ENCODE data around the gene FRMD3.

Gene FRMD3

DNA sequence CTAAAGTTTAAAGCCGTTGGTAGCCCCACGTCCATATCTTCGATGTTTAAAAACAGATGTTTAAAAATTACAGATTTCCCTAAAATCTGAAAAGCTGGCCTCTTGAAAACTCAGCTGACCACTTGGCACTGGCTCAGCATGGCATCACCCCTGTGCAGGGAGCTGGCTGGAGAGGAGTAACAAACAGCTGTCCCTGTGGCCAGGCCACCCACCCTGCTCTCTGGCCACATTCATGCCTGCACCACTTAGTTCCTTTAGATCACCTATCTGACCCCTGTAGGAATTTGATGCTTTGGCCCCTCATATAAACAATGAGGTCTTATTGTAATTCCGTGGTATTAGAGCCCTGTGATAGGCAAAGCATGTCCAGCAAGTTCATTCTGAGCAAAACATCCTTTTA lies 107.5 kb downstream of the FRMD3 start:
- H3K36me3 ChIP-seq (ENCODE audit: control insufficient read depth, insufficient read depth, low read length), result no peaks in the 10 kb centered on the region
- peaks cover 20% of the 10 kb centered on the region for H3K4me1 ChIP-seq (ENCODE audit: control insufficient read depth, insufficient read depth, low read length)
- H3K9me3 ChIP-seq (ENCODE audit: control insufficient read depth, low read length), result no peaks in the 10 kb centered on the region
- H3K27ac ChIP-seq (ENCODE audit: insufficient read depth, low read depth, low read length, poor library complexity, severe bottlenecking), result no peak overlapping the region
- H3K27me3 ChIP-seq (ENCODE audit: control insufficient read depth, insufficient read depth, low read length, poor library complexity, severe bottlenecking), result no peaks in the 10 kb centered on the region
- no peak overlapping the region for H3K4me3 ChIP-seq (ENCODE audit: insufficient read depth, low read depth, low read length)
- 91 to 93% methylated on average over 4 of the region's 4 CpGs for WGBS, 2 experiments

- H3K36me3 ChIP-seq (ENCODE audit: control insufficient read depth, insufficient read depth, low read length), result no peaks in the 10 kb centered on the region
- no peak overlapping the region for H3K4me3 ChIP-seq (ENCODE audit: insufficient read depth, low read depth, low read length)
- no peaks in the 10 kb centered on the region for H3K27me3 ChIP-seq (ENCODE audit: control insufficient read depth, insufficient read depth, low read length, poor library complexity, severe bottlenecking)
- 75 to 77% methylated on average over 3 of the region's 3 CpGs for WGBS, 2 experiments
- H3K27ac ChIP-seq (ENCODE audit: insufficient read depth, low read depth, low read length, poor library complexity, severe bottlenecking), result no peak overlapping the region
- H3K4me1 ChIP-seq (ENCODE audit: control insufficient read depth, insufficient read depth, low read length), result peaks cover 20% of the 10 kb centered on the region
- no peaks in the 10 kb centered on the region for H3K9me3 ChIP-seq (ENCODE audit: control insufficient read depth, low read length)
These were observed 109.0 kb downstream of the FRMD3 start for GRCh38 chr9:83429229-83429628.

DNA sequence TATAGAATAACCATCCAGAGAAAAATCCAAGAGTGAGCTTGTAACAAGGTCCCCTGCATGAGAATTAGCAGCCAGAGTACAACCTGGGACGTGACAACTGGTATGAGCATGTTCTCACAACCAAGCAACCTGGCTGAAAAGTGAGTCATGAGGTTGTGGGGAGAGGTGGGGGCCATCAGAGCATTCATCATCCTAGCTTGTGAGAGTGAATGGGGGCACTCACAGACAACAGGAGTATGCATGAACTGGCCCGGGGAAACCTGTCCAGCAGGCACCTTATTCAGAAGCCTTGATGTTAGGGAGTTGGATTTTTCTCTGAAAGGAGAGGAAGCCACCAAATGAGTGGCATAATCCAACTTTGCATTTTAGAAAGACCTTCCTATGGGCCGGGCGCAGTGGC lies 113.0 kb downstream of the FRMD3 start:
- WGBS, 2 experiments, result 92 to 93% methylated on average over 4 of the region's 4 CpGs
- no peaks in the 10 kb centered on the region for H3K36me3 ChIP-seq (ENCODE audit: control insufficient read depth, insufficient read depth, low read length)
- no peak overlapping the region for H3K4me3 ChIP-seq (ENCODE audit: insufficient read depth, low read depth, low read length)
- H3K9me3 ChIP-seq (ENCODE audit: control insufficient read depth, low read length), result no peaks in the 10 kb centered on the region
- H3K27me3 ChIP-seq (ENCODE audit: control insufficient read depth, insufficient read depth, low read length, poor library complexity, severe bottlenecking), result no peaks in the 10 kb centered on the region
- H3K4me1 ChIP-seq (ENCODE audit: control insufficient read depth, insufficient read depth, low read length), result peaks cover 6% of the 10 kb centered on the region
- no peak overlapping the region for H3K27ac ChIP-seq (ENCODE audit: insufficient read depth, low read depth, low read length, poor library complexity, severe bottlenecking)

DNA sequence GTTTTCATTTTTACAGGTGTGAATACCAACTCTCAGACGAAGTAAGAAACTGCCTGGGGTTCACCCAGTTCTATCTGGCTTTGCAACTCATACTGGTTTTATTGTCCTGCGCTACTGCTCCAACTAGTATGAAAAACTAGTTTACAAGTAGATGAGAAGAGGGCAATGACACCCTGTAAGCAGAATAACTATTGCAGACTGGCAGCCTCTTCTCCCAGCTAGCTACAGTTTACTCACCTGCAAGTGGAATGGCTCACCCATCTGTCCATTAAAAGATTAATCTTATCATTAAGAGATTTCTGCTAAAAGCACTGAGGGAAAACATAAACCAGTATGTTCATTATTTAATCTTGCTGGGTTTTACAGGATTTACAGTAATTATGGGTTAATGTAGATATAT lies 113.4 kb downstream of the FRMD3 start:
- WGBS, 2 experiments, result 94 to 100% methylated on average over 2 of the region's 2 CpGs
- Histone ChIP-seq H3K27ac (ENCODE audit: insufficient read depth, low read depth, low read length, poor library complexity, severe bottlenecking) (no peak overlapping the region), H3K27me3 (ENCODE audit: control insufficient read depth, insufficient read depth, low read length, poor library complexity, severe bottlenecking) (no peaks in the 10 kb centered on the region), H3K4me1 (ENCODE audit: control insufficient read depth, insufficient read depth, low read length) (peaks cover 6% of the 10 kb centered on the region), H3K36me3 (ENCODE audit: control insufficient read depth, insufficient read depth, low read length) (no peaks in the 10 kb centered on the region), H3K4me3 (ENCODE audit: insufficient read depth, low read depth, low read length) (no peak overlapping the region), H3K9me3 (ENCODE audit: control insufficient read depth, low read length) (no peaks in the 10 kb centered on the region)

DNA sequence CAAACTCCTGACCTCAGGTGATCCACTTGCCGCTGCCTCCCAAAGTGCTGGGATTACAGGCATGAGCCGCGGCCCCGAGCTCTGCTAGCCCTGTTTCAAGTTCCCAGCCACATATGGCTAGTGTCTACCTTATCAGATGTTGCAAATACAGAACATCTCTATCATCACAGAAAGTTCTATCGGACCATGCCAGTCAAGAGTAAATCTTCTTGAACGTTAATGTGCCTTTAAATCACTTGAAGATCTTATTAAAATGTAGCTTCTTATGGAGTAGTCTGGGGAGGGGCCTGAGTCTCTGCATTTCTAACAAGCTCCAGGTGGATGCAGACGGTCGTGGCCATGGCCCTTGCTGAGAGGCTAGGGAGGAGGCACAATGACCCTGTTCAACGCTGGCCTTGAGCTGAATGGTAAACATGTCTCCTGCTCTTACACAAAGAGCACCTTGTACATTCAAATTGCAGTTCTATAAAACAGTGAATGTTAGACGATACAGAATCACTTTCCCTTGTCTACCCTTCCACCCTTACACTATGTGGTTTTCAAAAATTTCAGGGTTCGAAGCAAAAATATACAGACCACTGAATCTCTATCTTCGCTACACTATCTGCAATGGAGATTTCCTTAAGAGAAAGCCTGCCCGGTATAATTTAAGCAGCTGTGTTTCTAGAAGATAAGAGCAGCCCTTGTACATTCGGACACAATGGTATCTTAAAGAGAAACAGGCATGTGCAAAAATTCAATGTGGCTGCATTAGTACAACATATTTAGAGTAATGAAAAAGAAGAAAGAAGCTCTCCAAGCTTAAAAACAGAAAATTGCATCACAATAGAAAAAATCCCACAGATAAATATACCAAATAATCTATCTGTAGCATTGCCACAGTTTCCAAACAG lies 114.1 kb downstream of the FRMD3 start:
- 90 to 92% methylated on average over 14 of the region's 14 CpGs for WGBS, 2 experiments
- no peak overlapping the region for H3K27ac ChIP-seq (ENCODE audit: insufficient read depth, low read depth, low read length, poor library complexity, severe bottlenecking)
- H3K27me3 ChIP-seq (ENCODE audit: control insufficient read depth, insufficient read depth, low read length, poor library complexity, severe bottlenecking), result no peaks in the 10 kb centered on the region
- peaks cover 2% of the 10 kb centered on the region for H3K4me1 ChIP-seq (ENCODE audit: control insufficient read depth, insufficient read depth, low read length)
- no peaks in the 10 kb centered on the region for H3K9me3 ChIP-seq (ENCODE audit: control insufficient read depth, low read length)
- H3K4me3 ChIP-seq (ENCODE audit: insufficient read depth, low read depth, low read length), result no peak overlapping the region
- no peaks in the 10 kb centered on the region for H3K36me3 ChIP-seq (ENCODE audit: control insufficient read depth, insufficient read depth, low read length)

DNA sequence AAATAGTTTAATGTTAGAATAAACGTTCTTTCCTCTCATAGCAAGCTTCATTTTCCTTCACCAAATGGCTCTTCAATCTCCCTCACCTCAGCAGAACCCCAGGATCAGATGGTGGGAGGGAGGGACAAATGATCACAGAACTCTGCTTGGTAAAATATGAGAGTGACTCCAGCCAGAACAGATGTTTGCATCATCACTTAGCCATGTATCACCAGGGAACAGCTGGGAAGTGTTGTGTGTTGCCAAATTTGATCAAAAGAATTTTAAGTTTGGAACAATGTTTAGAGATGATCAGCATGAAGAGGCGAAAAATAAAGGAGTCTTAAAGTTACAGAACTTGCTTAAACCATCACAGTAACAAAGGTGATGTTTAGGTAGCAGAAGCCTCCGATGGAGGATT lies 115.7 kb downstream of the FRMD3 start:
- Histone ChIP-seq H3K4me1 (ENCODE audit: control insufficient read depth, insufficient read depth, low read length) (no peaks in the 10 kb centered on the region), H3K4me3 (ENCODE audit: insufficient read depth, low read depth, low read length) (no peak overlapping the region), H3K9me3 (ENCODE audit: control insufficient read depth, low read length) (no peaks in the 10 kb centered on the region), H3K27me3 (ENCODE audit: control insufficient read depth, insufficient read depth, low read length, poor library complexity, severe bottlenecking) (no peaks in the 10 kb centered on the region), H3K36me3 (ENCODE audit: control insufficient read depth, insufficient read depth, low read length) (no peaks in the 10 kb centered on the region), H3K27ac (ENCODE audit: insufficient read depth, low read depth, low read length, poor library complexity, severe bottlenecking) (no peak overlapping the region)
- WGBS, 2 experiments, result 85 to 92% methylated on average over 2 of the region's 3 CpGs

DNA sequence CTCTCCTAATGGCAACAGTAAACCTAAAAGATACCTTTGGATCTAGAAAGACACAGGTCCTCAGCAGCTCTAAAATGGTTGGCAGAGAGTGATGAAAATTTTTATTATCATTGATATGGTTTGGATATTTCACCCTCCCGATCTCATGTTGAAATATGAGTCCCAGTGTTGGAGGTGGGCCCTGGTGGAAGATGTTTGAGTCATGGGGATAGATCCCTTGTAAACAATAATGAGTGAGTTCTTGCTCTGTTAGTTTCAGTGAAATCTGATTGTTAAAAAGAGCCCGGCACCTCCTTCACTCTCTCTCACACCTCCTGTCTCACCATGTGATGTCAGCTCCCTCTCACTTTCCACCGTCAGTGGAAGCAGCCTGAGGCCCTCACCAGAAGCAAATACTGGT lies 117.7 kb downstream of the FRMD3 start:
- 89 to 98% methylated on average over 3 of the region's 3 CpGs for WGBS, 2 experiments

DNA sequence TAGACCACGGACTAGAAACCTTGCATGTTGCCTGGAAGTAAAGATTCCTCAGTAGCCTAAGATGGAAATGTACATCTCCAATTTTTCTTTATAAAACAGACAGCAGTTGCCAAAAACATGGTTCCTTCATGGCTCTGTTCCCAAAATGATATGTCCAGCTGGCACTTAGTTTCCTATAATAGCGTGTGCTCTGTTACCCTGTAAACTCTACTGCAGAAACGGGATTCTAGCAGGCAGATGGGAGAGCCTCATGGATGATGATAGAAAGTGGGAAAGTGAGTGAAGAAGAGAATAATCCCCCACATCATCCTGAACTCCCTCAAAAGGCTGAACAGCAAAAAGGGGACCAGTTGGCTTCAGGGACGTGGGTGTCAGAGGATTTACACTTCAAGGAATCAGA lies 118.2 kb downstream of the FRMD3 start:
- Histone ChIP-seq H3K9me3 (ENCODE audit: control insufficient read depth, low read length) (no peaks in the 10 kb centered on the region), H3K27me3 (ENCODE audit: control insufficient read depth, insufficient read depth, low read length, poor library complexity, severe bottlenecking) (no peaks in the 10 kb centered on the region), H3K4me1 (ENCODE audit: control insufficient read depth, insufficient read depth, low read length) (no peaks in the 10 kb centered on the region), H3K36me3 (ENCODE audit: control insufficient read depth, insufficient read depth, low read length) (no peaks in the 10 kb centered on the region), H3K27ac (ENCODE audit: insufficient read depth, low read depth, low read length, poor library complexity, severe bottlenecking) (no peak overlapping the region), H3K4me3 (ENCODE audit: insufficient read depth, low read depth, low read length) (no peak overlapping the region)
- 93 to 96% methylated on average over 3 to 4 of the region's 4 CpGs for WGBS, 2 experiments

More for the DNA sequence above, 117.7 kb downstream of the FRMD3 start:
- no peaks in the 10 kb centered on the region for H3K27me3 ChIP-seq (ENCODE audit: control insufficient read depth, insufficient read depth, low read length, poor library complexity, severe bottlenecking)
- H3K36me3 ChIP-seq (ENCODE audit: control insufficient read depth, insufficient read depth, low read length), result no peaks in the 10 kb centered on the region
- no peak overlapping the region for H3K4me3 ChIP-seq (ENCODE audit: insufficient read depth, low read depth, low read length)
- no peaks in the 10 kb centered on the region for H3K4me1 ChIP-seq (ENCODE audit: control insufficient read depth, insufficient read depth, low read length)
- H3K27ac ChIP-seq (ENCODE audit: insufficient read depth, low read depth, low read length, poor library complexity, severe bottlenecking), result no peak overlapping the region
- no peaks in the 10 kb centered on the region for H3K9me3 ChIP-seq (ENCODE audit: control insufficient read depth, low read length)

DNA sequence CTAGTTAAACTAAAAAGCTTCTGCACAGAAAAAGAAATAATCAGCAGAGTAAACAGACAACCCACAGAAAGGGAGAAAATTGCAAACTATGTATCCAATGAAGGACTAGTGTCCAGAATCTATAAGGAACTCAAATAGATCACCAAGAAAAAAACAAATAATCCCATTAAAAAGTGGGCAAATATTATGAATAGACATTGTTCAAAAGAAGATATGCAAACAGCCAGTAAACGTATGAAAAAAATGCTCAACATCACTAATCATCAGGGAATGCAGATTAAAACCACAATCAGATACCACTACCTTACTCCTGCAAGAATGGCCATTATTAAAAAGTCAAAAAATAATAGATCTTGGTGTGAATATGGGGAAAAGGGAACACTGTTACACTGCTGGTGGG lies 119.9 kb downstream of the FRMD3 start:
- H3K4me1 ChIP-seq (ENCODE audit: control insufficient read depth, insufficient read depth, low read length), result no peaks in the 10 kb centered on the region
- no peak overlapping the region for H3K4me3 ChIP-seq (ENCODE audit: insufficient read depth, low read depth, low read length)
- no peaks in the 10 kb centered on the region for H3K9me3 ChIP-seq (ENCODE audit: control insufficient read depth, low read length)
- H3K27me3 ChIP-seq (ENCODE audit: control insufficient read depth, insufficient read depth, low read length, poor library complexity, severe bottlenecking), result no peaks in the 10 kb centered on the region
- no peaks in the 10 kb centered on the region for H3K36me3 ChIP-seq (ENCODE audit: control insufficient read depth, insufficient read depth, low read length)
- no CpG with 5 or more reads among the region's 1 CpG for WGBS, 2 experiments
- H3K27ac ChIP-seq (ENCODE audit: insufficient read depth, low read depth, low read length, poor library complexity, severe bottlenecking), result no peak overlapping the region

DNA sequence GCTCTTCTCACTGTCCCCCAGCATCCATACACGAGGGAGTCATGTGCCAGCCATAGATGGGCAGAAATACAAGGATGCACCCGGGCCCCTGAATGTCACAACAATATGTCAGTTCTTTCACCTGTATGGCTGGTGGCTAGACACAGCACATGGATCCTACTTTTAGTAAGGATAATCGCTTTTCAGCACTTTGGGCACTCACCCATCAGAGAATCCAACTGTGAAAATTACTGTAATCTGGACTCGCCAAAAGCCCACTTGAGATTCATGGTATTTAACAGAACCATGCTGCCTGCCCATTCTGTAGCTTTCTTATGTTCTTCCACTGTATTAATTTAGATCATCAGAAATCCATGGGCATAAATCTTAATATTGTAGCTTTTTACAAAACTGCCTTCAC lies 124.8 kb downstream of the FRMD3 start:
- Histone ChIP-seq H3K4me1 (ENCODE audit: control insufficient read depth, insufficient read depth, low read length) (no peaks in the 10 kb centered on the region), H3K9me3 (ENCODE audit: control insufficient read depth, low read length) (no peaks in the 10 kb centered on the region), H3K27ac (ENCODE audit: insufficient read depth, low read depth, low read length, poor library complexity, severe bottlenecking) (no peak overlapping the region), H3K27me3 (ENCODE audit: control insufficient read depth, insufficient read depth, low read length, poor library complexity, severe bottlenecking) (no peaks in the 10 kb centered on the region), H3K36me3 (ENCODE audit: control insufficient read depth, insufficient read depth, low read length) (no peaks in the 10 kb centered on the region), H3K4me3 (ENCODE audit: insufficient read depth, low read depth, low read length) (no peak overlapping the region)
- WGBS, 2 experiments, result 91 to 94% methylated on average over 4 of the region's 4 CpGs
